Lung (tissue), 12 donors: Measurements from ENCODE around the gene CRYM. TPM values are rescaled to one million over a fixed set of nuclear protein-coding genes. Genes with fewer than 3 reads are reported as not detected.
"Not testable (repeated sequence)": the region's sequence is repeated elsewhere in the genome, so short reads cannot be mapped to it uniquely, and the experiment has no call there.

Source experiments
- ATAC-seq: fragments of 200-7000 bp; cut with Tn5 transposase; one replicate; pipeline ENCODE4 v1.9.1; 2020; ENCODE audit warnings: moderate number of reproducible peaks; ENCODE audit not compliant: insufficient read depth, low FRiP score
- DNase-seq, 3 donors: peaks; one replicate each; pipeline ENCODE4 v3.0.0-alpha.2; 2013 to 2017
- H3K27ac ChIP-seq, 2 donors: one replicate each; pipeline ENCODE4 v1.5.1; 2013; ENCODE audit warnings: mild to moderate bottlenecking in 2 of 2, moderate library complexity in 2 of 2, control low read depth in 1 of 2, inconsistent platforms in 1 of 2, low read depth in 1 of 2, low read length in 1 of 2
- H3K27me3 ChIP-seq, 3 donors: one replicate each; pipeline ENCODE4 v1.5.1; 2013; ENCODE audit warnings: low read length in 2 of 3; ENCODE audit not compliant: control insufficient read depth in 3 of 3, insufficient read depth in 3 of 3
- H3K36me3 ChIP-seq, 4 donors: one replicate each; pipeline ENCODE4 v1.5.1; 2013; ENCODE audit warnings: low read length in 4 of 4, mild to moderate bottlenecking in 1 of 4, moderate library complexity in 1 of 4; ENCODE audit not compliant: control insufficient read depth in 4 of 4, insufficient read depth in 4 of 4
- H3K4me1 ChIP-seq, 5 donors: one replicate each; pipeline ENCODE4 v1.5.1; 2013; ENCODE audit warnings: low read length in 5 of 5, mild to moderate bottlenecking in 2 of 5, moderate library complexity in 1 of 5; ENCODE audit not compliant: control insufficient read depth in 5 of 5, insufficient read depth in 5 of 5
- H3K4me3 ChIP-seq: one replicate; pipeline ENCODE4 v1.5.1; 2013; ENCODE audit warnings: mild to moderate bottlenecking, control low read depth, moderate library complexity
- H3K9ac ChIP-seq, 2 donors: one replicate each; pipeline ENCODE4 v1.5.1; 2013; ENCODE audit warnings: low read length in 2 of 2, control low read depth in 1 of 2; ENCODE audit not compliant: insufficient read depth in 1 of 2
- H3K9me3 ChIP-seq, 4 donors: one replicate each; pipeline ENCODE4 v1.5.1; 2013; ENCODE audit warnings: low read length in 3 of 4, mild to moderate bottlenecking in 1 of 4, moderate library complexity in 1 of 4; ENCODE audit not compliant: control insufficient read depth in 4 of 4, insufficient read depth in 3 of 4
- WGBS, 2 donors: extraction: QIAGEN DNeasy Blood & Tissue Kit; methylation state at CpG; one replicate each; pipeline ENCODE4 v1.1.7; 2013; 5-methylcytosine and 5-hydroxymethylcytosine counted together
- polyA plus RNA-seq, 2 donors: library from polyadenylated mRNA; stranded (reverse); fragments of 200-250 nt; gene quantifications; one replicate each; pipeline ENCODE4 v1.2.1, GENCODE V29; 2013
- total RNA-seq, 2 donors: library from RNA; depleted of rRNA in 1 of 2; stranded (reverse); fragments of >200 nt in 1 of 2; gene quantifications; one replicate each; pipeline ENCODE4 v1.2.1, GENCODE V29; 2014 to 2021
- TF ChIP-seq, protein P1 (sequence below): IDR thresholded peaks from 2 replicates; pipeline ENCODE4 v1.5.1; 2012; ENCODE audit warnings: mild to moderate bottlenecking; ENCODE audit errors: control extremely low read depth, extremely low read depth
- donor health status: control.
- donor health status: control.
- donor health status: Bipolar disorder and iron deficiency.
- donor health status: healthy.
- donor health status: DM: yes; HTN: yes; CAD: no.

Gene CRYM
- total and polyA plus RNA-seq, 4 donors, result 5.4 to 11.9 (median 9.3) TPM

DNA sequence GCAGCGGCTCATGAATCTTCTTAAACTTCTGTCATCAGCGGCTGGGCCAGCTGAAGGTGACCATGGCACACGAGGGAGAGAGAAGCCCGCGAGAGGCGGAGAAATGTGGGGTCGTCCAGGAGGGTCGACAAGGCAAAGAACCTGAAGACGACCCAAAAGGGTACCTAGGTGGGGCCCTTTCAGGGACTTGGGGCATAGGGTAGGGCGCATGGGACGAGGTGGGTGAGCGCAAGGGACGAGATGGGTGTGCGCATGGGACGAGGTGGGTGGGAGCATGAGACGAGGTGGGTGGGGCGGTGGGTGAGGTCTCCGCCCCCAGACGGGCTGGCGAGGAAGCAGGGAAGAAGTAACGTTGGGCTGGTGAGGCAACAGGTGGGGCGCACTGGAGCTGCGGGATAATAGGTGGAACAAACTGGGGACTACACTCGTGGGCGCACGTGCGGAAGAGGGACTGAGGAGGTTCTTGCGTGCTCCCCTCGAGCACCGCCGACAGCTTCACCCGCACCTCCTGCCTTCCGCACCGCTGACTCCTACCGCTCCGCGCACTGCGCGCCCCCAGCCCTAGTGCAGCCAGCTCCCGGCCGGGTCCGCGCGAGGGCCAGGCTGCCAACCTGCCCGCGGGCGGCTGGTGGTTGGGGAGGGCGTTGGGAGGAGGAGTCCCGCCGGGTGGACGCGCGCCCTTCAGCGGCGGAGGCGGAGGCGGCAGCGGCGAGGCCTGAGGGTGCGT lies 23.2 kb upstream of the CRYM start:
- TF ChIP-seq, protein P1, sequence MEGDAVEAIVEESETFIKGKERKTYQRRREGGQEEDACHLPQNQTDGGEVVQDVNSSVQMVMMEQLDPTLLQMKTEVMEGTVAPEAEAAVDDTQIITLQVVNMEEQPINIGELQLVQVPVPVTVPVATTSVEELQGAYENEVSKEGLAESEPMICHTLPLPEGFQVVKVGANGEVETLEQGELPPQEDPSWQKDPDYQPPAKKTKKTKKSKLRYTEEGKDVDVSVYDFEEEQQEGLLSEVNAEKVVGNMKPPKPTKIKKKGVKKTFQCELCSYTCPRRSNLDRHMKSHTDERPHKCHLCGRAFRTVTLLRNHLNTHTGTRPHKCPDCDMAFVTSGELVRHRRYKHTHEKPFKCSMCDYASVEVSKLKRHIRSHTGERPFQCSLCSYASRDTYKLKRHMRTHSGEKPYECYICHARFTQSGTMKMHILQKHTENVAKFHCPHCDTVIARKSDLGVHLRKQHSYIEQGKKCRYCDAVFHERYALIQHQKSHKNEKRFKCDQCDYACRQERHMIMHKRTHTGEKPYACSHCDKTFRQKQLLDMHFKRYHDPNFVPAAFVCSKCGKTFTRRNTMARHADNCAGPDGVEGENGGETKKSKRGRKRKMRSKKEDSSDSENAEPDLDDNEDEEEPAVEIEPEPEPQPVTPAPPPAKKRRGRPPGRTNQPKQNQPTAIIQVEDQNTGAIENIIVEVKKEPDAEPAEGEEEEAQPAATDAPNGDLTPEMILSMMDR, result no peak
- peak overlapping the region; percentile 55 for H3K4me3 ChIP-seq
- H3K27me3 ChIP-seq, result peaks cover 0 to 23% (median 0%) of the 10 kb centered on the region in 3 donors
- ATAC-seq (peak; percentile 80), DNase-seq (peak; percentile 41 to 50 (median 42))
- H3K36me3 ChIP-seq, result no peaks in the 10 kb centered on the region
- peaks cover 0 to 8% (median 4%) of the 10 kb centered on the region in 5 donors for H3K4me1 ChIP-seq
- no peak overlapping the region for H3K9ac ChIP-seq
- H3K9me3 ChIP-seq, result no peaks in the 10 kb centered on the region
- 1% methylated on average over 47 to 60 of the region's 60 CpGs for WGBS, 2 donors
- peak overlapping the region; percentile 64 to 74 for H3K27ac ChIP-seq

DNA sequence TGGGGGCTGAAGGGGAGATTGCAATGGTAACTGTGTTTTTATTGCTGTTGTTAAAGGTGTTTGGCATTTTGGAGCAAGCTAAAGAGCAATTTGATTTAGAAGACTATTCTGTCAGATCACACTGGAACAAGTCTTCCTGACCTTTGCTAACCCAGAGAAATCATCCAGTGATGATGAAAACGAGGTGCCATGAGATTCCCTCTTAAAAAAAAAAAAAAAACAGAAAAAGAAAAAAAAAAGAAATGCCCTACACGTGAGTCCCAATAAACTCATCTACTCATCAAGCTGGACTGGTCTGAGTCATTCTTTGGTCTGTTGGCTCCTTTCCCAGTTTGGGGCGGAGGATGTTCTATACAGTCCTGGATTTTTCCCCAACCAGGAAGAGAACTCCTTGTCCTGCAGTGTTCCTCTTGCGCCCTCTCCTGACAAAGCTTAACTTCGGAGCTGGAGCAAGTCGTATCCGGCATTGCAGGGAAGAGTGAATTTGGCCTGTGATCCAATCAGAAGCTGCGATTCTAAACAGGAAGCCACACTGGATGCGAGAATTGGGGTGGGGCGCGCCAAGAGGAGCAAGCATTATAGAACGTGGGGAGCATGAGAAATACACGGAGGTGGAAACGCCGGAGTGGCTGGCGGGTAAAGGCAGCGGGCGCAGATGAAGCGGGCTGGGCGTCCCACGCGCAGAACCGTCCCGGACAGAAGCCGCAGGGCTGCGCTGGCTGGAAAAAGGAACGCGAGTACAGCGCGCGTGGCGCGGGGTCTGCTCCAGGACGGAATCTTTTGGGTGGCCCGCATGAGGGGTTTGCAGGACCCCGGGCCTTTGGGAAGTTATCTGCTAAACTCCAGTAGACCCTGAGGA lies 22.4 kb upstream of the CRYM start:
- H3K36me3 ChIP-seq, result no peaks in the 10 kb centered on the region
- DNase-seq (peak; percentile 96 to 99 (median 99)), ATAC-seq (peak; percentile 92)
- H3K27me3 ChIP-seq, result peaks cover 0 to 23% (median 0%) of the 10 kb centered on the region in 3 donors
- peaks cover 0 to 8% (median 4%) of the 10 kb centered on the region in 5 donors for H3K4me1 ChIP-seq
- no peaks in the 10 kb centered on the region for H3K9me3 ChIP-seq
- no peak overlapping the region for H3K9ac ChIP-seq
- 1% methylated on average over 36 of the region's 36 CpGs for WGBS, 2 donors
- peak overlapping the region; percentile 37 to 64 for H3K27ac ChIP-seq
- peak overlapping the region; percentile 55 for H3K4me3 ChIP-seq
- TF ChIP-seq, protein P1, result peak; percentile 80

DNA sequence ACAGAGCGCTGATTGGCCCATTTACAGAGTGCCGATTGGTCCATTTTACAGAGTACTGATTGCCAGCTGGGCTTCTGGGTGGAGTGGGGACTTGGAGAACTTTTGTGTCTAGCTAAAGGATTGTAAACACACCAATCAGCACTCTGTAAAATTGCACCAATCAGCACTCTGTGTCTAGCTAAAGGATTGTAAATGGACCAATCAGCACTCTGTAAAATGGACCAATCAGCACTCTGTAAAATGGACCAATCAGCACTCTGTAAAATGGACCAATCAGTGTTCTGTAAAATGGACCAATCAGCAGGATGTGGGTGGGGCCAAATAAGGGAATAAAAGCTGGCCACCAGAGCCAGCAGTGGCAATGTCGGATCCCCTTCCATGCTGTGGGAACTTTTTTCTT lies 11.7 kb upstream of the CRYM start:
- not testable (repeated sequence) for H3K36me3 ChIP-seq, ATAC-seq, H3K9me3 ChIP-seq, DNase-seq, H3K9ac ChIP-seq, H3K4me1 ChIP-seq, H3K27ac ChIP-seq, H3K4me3 ChIP-seq
- H3K27me3 ChIP-seq, result peaks cover 0 to 30% (median 16%) of the 10 kb centered on the region in 3 donors
- WGBS, 2 donors, result 96 to 98% methylated on average over 3 of the region's 3 CpGs

DNA sequence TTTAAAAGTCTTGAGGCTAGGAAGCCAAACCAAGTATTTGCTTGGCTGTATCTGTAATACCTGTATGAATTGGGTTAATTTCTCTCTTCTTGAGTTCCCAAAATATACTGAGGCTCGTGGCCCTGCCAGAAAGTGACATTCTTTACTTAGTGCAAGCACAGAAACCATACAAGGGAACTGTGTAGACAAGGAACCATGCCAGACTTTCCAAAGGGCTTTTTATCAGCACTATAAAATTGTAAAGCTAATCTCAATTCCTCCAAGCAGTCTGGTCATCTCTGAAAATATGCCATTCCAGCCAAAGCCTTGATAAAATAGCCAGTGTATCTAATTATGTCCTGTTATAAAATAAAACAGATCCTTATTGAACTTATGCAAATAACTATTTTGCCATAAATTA lies 7.2 kb upstream of the CRYM start:
- ATAC-seq (no peak), DNase-seq (peak in 1 of 3 donors; percentile 11)
- WGBS, 2 donors, result 23 to 42% methylated on average over 1 of the region's 1 CpG

More for the DNA sequence above, 7.2 kb upstream of the CRYM start:
- no peak overlapping the region for H3K9ac ChIP-seq
- peaks cover 0 to 14% (median 5%) of the 10 kb centered on the region in 3 donors for H3K27me3 ChIP-seq
- H3K4me1 ChIP-seq, result peaks cover 0 to 2% (median 0%) of the 10 kb centered on the region in 5 donors
- TF ChIP-seq, protein P1, result no peak
- H3K4me3 ChIP-seq, result no peak overlapping the region
- H3K27ac ChIP-seq, result no peak overlapping the region
- H3K9me3 ChIP-seq, result peaks cover 0 to 3% (median 0%) of the 10 kb centered on the region in 4 donors
- no peaks in the 10 kb centered on the region for H3K36me3 ChIP-seq
